NCI-H226 (cell line): Measurements from ENCODE around the gene FOXI2.

ENCODE experiments used
- DNase-seq: peaks from one replicate; pipeline ENCODE4 v3.0.0-alpha.2; 2015

Gene FOXI2

GRCh38 chr10:127744956-127745355, 8.0 kb downstream of the FOXI2 start:
- DNase-seq: no peak

GRCh38 chr10:127745861-127746260, 8.9 kb downstream of the FOXI2 start:
- no peak for DNase-seq

GRCh38 chr10:127755753-127756152, 18.8 kb downstream of the FOXI2 start:
- no peak for DNase-seq

GRCh38 chr10:127756264-127756663, 19.3 kb downstream of the FOXI2 start:
- no peak for DNase-seq

GRCh38 chr10:127757033-127757432, 20.0 kb downstream of the FOXI2 start:
- no peak for DNase-seq

GRCh38 chr10:127759276-127759675, 22.3 kb downstream of the FOXI2 start:
- no peak for DNase-seq

GRCh38 chr10:127762925-127763324, 25.9 kb downstream of the FOXI2 start:
- no peak for DNase-seq

- no peak for DNase-seq
These were observed 38.0 kb downstream of the FOXI2 start for GRCh38 chr10:127774766-127775559.

GRCh38 chr10:127776816-127777215, 39.8 kb downstream of the FOXI2 start:
- DNase-seq: no peak

GRCh38 chr10:127781412-127781811, 44.4 kb downstream of the FOXI2 start:
- DNase-seq: no peak

- DNase-seq: no peak
These were observed 50.9 kb downstream of the FOXI2 start for GRCh38 chr10:127787873-127788272.

GRCh38 chr10:127790066-127790624, 53.2 kb downstream of the FOXI2 start:
- DNase-seq: no peak
